Memory B cell (primary cell): ENCODE measurements around the gene DPT.

Source experiments
- ATAC-seq: fragments of 150-1000 bp; cut with Tn5 transposase; 2 replicates; pipeline ENCODE4 v1.10.0; 2021; ENCODE audit warnings: low read depth, mild to moderate bottlenecking, moderate library complexity
- DNase-seq, 2 donors: peaks; one replicate each; pipeline ENCODE4 v3.0.0; 2022; ENCODE audit warnings: low spot score in 2 of 2
- H3K27ac Mint-ChIP-seq: one replicate; pipeline ENCODE4 v1.8.0; 2022; ENCODE audit warnings: mild to moderate bottlenecking, moderate library complexity, mixed read lengths
- H3K27me3 Mint-ChIP-seq: one replicate; pipeline ENCODE4 v1.8.0; 2022; ENCODE audit warnings: mixed read lengths
- H3K36me3 Mint-ChIP-seq: one replicate; pipeline ENCODE4 v1.8.0; 2022; ENCODE audit warnings: mild to moderate bottlenecking, mixed read lengths
- H3K4me1 Mint-ChIP-seq: one replicate; pipeline ENCODE4 v1.8.0; 2022; ENCODE audit warnings: mixed read lengths
- H3K4me3 Mint-ChIP-seq: one replicate; pipeline ENCODE4 v1.8.0; 2022; ENCODE audit warnings: mild to moderate bottlenecking, moderate library complexity, mixed read lengths
- H3K9me3 Mint-ChIP-seq: one replicate; pipeline ENCODE4 v1.8.0; 2022; ENCODE audit warnings: mixed read lengths

DPT gene

DNA sequence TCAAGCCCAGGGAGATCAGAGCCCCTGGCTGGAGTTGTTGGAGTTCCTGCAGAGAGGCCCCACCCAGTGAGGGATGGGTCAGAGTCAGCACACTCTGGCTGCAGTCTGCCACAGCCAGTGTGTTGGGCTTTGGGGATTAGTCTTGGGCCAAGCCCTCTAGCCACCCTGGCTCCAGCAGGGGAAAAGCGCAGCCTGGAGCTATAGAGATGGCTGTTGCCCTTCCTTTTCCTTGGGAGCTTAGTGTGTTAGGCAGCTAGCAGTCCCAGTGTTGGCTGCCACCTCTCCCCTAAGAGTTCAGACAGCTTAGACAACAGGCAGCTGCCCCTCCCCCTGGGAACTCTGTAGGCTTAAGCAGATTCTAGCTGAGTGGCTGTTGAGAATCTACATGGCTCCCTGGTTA, 45.1 kb downstream of the DPT start:
- Mint-ChIP-seq H3K9me3 (peaks cover 7% of the 10 kb centered on the region), H3K27ac (no peak overlapping the region), H3K36me3 (no peaks in the 10 kb centered on the region), H3K4me3 (no peak overlapping the region), H3K4me1 (no peaks in the 10 kb centered on the region), H3K27me3 (peaks cover 14% of the 10 kb centered on the region)
- ATAC-seq (no peak), DNase-seq (no peak)

DNA sequence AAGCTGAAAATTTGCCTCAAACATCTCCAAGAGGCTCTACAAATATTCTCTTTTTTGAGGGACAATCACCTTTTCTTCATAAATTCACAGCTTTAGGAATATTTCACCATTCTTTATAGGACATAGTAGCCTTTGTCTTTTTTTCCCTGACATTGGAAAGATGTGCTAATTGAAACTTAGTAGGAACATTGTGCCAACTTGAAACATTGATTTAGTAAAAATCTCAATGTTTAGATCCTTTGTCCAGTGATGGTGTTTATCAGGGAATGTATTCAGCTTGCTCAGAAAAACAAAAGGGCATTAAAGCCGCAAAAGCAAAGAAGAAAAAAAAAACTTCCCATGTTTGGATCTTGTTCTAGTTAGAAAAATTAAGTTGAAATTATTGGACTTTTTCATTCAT, 52.1 kb downstream of the DPT start:
- peaks cover under 1% of the 10 kb centered on the region for H3K27me3 Mint-ChIP-seq
- no peak overlapping the region for H3K4me3 Mint-ChIP-seq
- DNase-seq (no peak), ATAC-seq (no peak)
- H3K27ac Mint-ChIP-seq: no peak overlapping the region
- H3K36me3 Mint-ChIP-seq: no peaks in the 10 kb centered on the region
- H3K9me3 Mint-ChIP-seq: peaks cover 2% of the 10 kb centered on the region
- no peaks in the 10 kb centered on the region for H3K4me1 Mint-ChIP-seq

GRCh38 chr1:168676029-168676812, 52.8 kb downstream of the DPT start:
- Mint-ChIP-seq H3K36me3 (no peaks in the 10 kb centered on the region), H3K4me3 (no peak overlapping the region), H3K4me1 (no peaks in the 10 kb centered on the region), H3K27ac (no peak overlapping the region), H3K9me3 (peaks cover 3% of the 10 kb centered on the region), H3K27me3 (no peaks in the 10 kb centered on the region)
- ATAC-seq (no peak), DNase-seq (no peak)

- Mint-ChIP-seq H3K4me1 (no peaks in the 10 kb centered on the region), H3K27ac (no peak overlapping the region), H3K9me3 (peaks cover 6% of the 10 kb centered on the region), H3K4me3 (no peak overlapping the region), H3K36me3 (no peaks in the 10 kb centered on the region), H3K27me3 (no peaks in the 10 kb centered on the region)
- DNase-seq: no peak
- ATAC-seq: no peak
Measured at GRCh38 chr1:168673974-168674683, 54.9 kb downstream of the DPT start.

- Mint-ChIP-seq H3K9me3 (peaks cover 6% of the 10 kb centered on the region), H3K4me1 (no peaks in the 10 kb centered on the region), H3K4me3 (no peak overlapping the region), H3K36me3 (no peaks in the 10 kb centered on the region), H3K27me3 (no peaks in the 10 kb centered on the region), H3K27ac (no peak overlapping the region)
- ATAC-seq (no peak), DNase-seq (no peak)
Measured at GRCh38 chr1:168672278-168672677, 56.7 kb downstream of the DPT start.

DNA sequence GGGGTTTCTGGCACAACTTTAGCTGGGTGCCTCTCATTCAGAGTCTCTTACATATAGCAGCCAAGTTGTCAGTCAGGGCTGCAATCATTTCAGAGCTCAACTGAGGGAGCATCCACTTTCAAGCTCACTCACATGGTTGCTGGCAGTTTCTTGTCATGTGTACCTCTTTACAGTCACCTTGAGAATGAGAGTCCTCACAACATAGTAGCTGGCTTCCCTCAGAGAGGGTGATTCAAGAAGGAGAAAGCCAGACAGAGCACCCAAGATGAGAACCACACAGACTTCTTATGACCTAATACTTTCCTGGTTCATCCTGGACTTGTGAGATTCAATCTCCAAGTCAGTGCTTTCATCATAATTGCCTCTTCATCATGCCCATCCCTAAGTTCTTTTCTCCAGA, 57.2 kb downstream of the DPT start:
- DNase-seq (no peak), ATAC-seq (no peak)
- H3K4me1 Mint-ChIP-seq: no peaks in the 10 kb centered on the region
- no peaks in the 10 kb centered on the region for H3K36me3 Mint-ChIP-seq
- H3K27ac Mint-ChIP-seq: no peak overlapping the region
- H3K4me3 Mint-ChIP-seq: no peak overlapping the region
- H3K9me3 Mint-ChIP-seq: peaks cover 6% of the 10 kb centered on the region
- no peaks in the 10 kb centered on the region for H3K27me3 Mint-ChIP-seq

DNA sequence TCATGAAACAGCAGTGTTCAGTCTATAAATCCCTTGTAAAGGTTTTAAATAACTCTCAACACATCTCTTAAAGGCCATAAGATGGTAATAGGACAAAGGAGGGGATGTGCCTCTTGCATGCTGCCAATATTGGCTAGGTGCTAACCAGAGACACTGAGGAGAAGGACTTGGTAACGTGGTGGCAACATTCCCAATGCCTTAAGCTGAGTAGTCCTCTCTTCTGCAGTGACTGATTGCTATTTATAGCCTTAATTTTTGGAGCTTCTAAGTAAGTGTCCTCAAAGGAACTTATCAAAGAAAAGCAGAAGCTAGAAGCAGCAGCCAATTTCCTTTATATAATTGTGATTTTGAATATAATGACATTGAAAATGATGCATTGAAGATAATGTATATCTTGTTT, 63.0 kb downstream of the DPT start:
- no peak overlapping the region for H3K27ac Mint-ChIP-seq
- no peak overlapping the region for H3K4me3 Mint-ChIP-seq
- H3K27me3 Mint-ChIP-seq: peaks cover 5% of the 10 kb centered on the region
- DNase-seq (no peak), ATAC-seq (no peak)
- H3K4me1 Mint-ChIP-seq: no peaks in the 10 kb centered on the region
- peaks cover under 1% of the 10 kb centered on the region for H3K9me3 Mint-ChIP-seq
- H3K36me3 Mint-ChIP-seq: peaks cover 2% of the 10 kb centered on the region

DNA sequence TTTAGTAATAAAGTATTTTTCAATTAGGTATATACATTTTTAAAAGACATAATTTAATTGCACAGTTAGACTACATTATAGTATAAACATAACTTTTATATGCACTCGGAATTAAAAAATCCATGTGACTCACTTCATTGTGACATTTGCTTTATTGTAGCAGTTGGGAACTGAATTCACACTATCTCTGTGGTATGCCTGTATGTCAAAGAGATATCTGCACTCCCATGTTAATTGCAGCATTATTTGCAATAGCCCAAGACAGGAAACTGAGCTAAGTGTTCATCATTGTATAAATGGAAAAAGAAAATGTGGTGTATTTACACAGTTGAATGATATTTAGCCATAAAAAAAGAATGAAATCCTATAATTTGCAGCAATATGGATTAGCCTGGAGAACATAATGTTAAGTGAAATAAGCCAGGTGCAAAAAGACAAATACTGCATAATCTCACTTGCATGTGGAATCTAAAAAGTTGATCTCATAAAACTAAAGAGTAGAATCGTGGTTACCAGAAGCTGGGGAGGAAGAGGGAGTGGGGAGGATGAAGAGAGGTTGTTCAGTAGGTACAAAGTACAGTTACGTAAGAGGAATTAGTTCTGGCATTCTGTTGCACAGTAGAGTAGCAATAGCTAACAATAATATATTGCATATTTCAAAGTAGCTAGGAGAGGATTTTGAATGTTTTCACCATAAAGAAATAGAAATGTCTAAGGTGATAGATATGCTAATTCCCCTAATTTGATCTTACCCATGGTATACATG, 64.8 kb downstream of the DPT start:
- Mint-ChIP-seq H3K4me3 (no peak overlapping the region), H3K4me1 (no peaks in the 10 kb centered on the region), H3K27me3 (peaks cover 5% of the 10 kb centered on the region), H3K27ac (no peak overlapping the region), H3K9me3 (no peaks in the 10 kb centered on the region), H3K36me3 (peaks cover 2% of the 10 kb centered on the region)
- DNase-seq: no peak
- ATAC-seq: no peak

DNA sequence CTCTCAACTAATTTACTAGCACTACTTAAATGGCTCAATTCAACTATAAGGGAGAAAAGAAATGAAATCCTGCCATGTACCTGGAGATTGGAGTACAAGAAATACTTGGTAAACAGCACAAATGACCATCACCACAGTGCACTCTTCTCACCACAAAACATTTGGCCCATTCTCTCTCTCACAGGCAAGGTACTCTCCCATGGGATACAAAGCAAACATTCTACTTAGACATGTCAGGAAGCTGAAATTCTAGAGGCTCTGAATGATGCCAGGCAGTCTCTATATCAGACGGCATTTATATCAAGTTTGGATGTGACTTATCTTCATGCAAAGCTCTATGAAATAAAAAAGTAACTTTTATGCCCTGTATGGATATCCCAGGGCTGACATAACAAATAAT, 72.5 kb downstream of the DPT start:
- Mint-ChIP-seq H3K9me3 (no peaks in the 10 kb centered on the region), H3K4me1 (no peaks in the 10 kb centered on the region), H3K4me3 (no peak overlapping the region), H3K27me3 (no peaks in the 10 kb centered on the region), H3K36me3 (no peaks in the 10 kb centered on the region), H3K27ac (no peak overlapping the region)
- ATAC-seq (no peak), DNase-seq (no peak)

DNA sequence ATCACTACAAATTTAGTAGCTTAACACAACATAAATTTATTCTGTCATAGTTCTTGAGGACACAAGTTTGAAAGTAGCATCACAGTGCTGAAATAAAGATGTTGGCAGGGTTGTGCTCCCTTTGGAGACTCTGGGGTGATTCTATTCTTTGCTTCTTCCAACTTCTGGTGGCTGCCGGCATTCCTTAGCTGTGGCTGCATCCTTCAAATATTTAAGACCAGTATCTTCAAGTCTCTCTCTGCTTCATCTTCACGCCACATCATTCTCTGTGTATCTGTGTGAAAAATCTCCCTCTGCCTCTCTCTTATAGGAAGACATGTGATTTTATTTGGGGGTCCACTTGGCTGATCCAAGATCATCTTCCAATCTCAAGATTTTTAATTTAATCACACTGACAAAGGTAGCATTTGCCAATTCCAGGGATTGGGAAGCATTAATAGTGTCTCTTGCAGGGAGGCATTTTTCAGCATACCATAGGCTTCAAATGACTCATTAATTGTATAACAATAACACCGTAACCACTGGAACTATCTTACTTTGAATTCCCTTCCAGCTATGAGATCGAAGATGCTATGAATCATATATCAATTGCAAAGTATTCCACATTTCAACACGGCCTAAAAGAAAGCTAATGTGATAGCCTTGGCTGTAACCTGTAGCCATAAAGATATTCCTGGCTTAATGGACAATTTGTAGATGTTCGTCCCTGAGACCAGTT, 74.6 kb downstream of the DPT start:
- ATAC-seq (no peak), DNase-seq (no peak)
- Mint-ChIP-seq H3K9me3 (no peaks in the 10 kb centered on the region), H3K27ac (no peak overlapping the region), H3K27me3 (no peaks in the 10 kb centered on the region), H3K4me3 (no peak overlapping the region), H3K36me3 (no peaks in the 10 kb centered on the region), H3K4me1 (no peaks in the 10 kb centered on the region)

DNA sequence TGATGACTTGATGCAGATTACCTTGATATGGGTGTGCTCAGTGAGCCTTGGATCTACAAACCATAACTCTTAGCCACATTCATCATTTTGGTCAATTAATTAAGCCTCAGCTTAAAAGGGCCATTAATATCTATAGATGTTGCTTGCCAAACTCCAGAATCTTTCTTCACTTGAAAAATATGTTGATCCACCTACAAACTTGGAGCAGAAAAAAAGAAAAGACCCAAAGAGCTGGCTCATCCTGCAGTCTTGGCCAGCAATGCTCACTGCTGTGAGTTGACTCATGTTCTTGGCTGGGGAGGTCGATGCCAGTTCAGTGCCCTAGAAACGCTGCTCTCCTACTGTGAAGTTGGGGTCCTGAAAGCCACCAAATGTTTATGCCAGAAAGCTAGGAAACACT, 75.4 kb downstream of the DPT start:
- H3K4me1 Mint-ChIP-seq: no peaks in the 10 kb centered on the region
- DNase-seq (no peak), ATAC-seq (no peak)

GRCh38 chr1:168645721-168646120, 83.3 kb downstream of the DPT start:
- Mint-ChIP-seq H3K27me3 (peaks cover 4% of the 10 kb centered on the region), H3K4me1 (no peaks in the 10 kb centered on the region), H3K9me3 (no peaks in the 10 kb centered on the region), H3K4me3 (no peak overlapping the region), H3K36me3 (no peaks in the 10 kb centered on the region), H3K27ac (no peak overlapping the region)
- ATAC-seq: no peak
- no peak for DNase-seq

More for the DNA sequence above, 75.4 kb downstream of the DPT start:
- Mint-ChIP-seq H3K27ac (no peak overlapping the region), H3K4me3 (no peak overlapping the region), H3K9me3 (no peaks in the 10 kb centered on the region), H3K36me3 (no peaks in the 10 kb centered on the region), H3K27me3 (no peaks in the 10 kb centered on the region)
